Measurements from ENCODE around the gene CEACAM8. TPM values are rescaled to one million over a fixed set of nuclear protein-coding genes. Genes with fewer than 3 reads are reported as not detected.
"Not testable (repeated sequence)": the region's sequence is repeated elsewhere in the genome, so short reads cannot be mapped to it uniquely, and the experiment has no call there.

CEACAM8 gene
- total and polyA plus RNA-seq, 8 donors, result 0.14 to 2.6 (median 0.36) TPM

DNA sequence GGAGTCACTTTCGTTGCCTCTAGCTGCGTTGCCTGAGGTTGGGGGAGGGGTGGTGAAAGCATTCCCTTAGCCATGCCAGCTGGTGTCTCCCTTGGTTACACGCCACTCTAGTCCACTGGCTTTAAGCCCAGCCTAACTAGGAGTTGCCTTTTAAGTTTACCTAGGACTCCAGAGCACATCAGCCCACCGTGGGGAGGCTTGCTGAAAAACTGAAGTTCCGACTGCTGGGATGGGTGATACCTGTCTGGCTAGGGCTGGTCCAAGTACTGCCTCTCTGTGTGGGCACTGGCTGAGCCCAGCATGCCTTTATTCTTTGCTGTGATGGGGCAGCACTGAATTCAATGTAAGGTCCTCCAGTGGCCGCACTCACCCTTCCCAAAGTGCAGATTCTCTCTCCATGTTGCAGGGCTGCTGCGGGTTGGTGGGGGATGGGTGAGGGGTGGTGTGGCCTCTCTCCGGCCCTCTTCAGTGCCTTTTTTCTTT lies 54.6 kb downstream of the CEACAM8 start:
- TF ChIP-seq, protein P1, sequence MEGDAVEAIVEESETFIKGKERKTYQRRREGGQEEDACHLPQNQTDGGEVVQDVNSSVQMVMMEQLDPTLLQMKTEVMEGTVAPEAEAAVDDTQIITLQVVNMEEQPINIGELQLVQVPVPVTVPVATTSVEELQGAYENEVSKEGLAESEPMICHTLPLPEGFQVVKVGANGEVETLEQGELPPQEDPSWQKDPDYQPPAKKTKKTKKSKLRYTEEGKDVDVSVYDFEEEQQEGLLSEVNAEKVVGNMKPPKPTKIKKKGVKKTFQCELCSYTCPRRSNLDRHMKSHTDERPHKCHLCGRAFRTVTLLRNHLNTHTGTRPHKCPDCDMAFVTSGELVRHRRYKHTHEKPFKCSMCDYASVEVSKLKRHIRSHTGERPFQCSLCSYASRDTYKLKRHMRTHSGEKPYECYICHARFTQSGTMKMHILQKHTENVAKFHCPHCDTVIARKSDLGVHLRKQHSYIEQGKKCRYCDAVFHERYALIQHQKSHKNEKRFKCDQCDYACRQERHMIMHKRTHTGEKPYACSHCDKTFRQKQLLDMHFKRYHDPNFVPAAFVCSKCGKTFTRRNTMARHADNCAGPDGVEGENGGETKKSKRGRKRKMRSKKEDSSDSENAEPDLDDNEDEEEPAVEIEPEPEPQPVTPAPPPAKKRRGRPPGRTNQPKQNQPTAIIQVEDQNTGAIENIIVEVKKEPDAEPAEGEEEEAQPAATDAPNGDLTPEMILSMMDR (IDR thresholded peaks at IDR 0.05), result no peak
- no peak for DNase-seq
- Histone ChIP-seq H3K4me1 (peaks cover 0 to 6% of the 10 kb centered on the region in 2 donors), H3K9me3 (no peaks in the 10 kb centered on the region), H3K27me3 (peaks cover 0 to 20% of the 10 kb centered on the region in 2 donors), H3K4me3 (no peak overlapping the region), H3K27ac (no peak overlapping the region), H3K36me3 (no peaks in the 10 kb centered on the region)
- ATAC-seq, result no peak
- intact Hi-C loops (cut with DNase I), result no loop called here

DNA sequence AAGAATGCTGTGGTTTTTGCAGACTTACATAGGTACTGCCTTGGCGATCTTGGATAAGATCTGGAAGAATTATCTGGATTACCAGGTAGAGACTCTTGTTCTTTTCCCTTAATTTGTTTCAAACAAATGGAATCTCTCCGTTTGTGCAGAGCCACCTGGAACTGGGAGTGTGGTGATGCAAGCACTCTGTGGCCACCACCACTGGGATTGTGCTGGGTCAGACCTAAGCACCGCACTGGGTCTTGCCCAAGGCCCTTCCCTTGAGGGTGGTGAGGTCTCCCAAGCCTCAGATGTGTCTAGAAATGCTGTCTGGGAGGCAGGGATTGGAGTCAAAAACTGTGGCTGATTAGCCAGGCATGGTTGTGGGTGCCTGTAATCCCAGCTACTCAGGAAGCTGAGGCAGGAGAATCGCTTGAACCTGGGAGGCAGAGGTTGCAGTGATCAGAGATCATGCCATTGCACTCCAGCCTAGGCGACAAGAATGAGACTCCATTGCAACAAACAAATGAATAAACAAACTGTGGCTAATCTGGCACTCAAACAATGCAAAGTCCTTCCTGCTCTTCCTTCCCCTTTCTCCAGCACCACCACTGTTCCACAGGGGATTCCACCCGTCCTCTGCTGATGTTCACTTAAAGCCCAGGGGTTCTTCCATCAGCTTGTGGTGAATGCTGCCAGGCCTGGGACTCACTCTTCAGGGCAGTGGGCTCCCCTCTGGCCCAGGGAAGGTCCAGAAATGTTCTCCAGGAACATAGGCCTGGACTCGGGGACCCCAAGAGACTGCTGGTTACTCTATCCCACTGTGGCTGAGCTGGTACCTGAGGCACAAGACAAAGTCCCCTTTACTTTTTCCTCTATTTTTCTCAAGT lies 55.6 kb downstream of the CEACAM8 start:
- intact Hi-C loops (cut with DNase I), result no loop called here
- peaks cover 0 to 6% of the 10 kb centered on the region in 2 donors for H3K4me1 ChIP-seq
- no peaks in the 10 kb centered on the region for H3K36me3 ChIP-seq
- H3K9me3 ChIP-seq, result no peaks in the 10 kb centered on the region
- TF ChIP-seq, protein P1 (IDR thresholded peaks at IDR 0.05), result no peak
- no peak overlapping the region for H3K4me3 ChIP-seq
- peaks cover 0 to 19% of the 10 kb centered on the region in 2 donors for H3K27me3 ChIP-seq
- ATAC-seq, result no peak
- H3K27ac ChIP-seq, result no peak overlapping the region
- no peak for DNase-seq

DNA sequence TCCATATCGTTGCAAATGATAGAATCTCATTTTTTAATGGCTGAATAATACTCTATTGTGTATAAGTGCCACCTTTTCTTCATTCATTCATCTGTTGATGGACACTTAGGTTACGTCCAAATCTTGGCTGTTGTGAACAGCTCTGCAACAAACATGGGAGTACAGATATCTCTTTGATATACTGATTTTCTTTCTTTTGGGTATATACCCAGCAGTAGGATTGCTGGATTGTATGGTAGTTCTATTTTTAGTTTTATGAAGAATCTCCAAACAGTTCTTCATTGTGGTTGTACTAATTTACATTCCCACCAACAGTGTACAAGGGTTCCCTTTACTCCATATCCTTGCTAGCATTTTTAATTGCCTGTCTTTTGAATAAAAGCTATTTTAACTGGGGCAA lies 59.4 kb downstream of the CEACAM8 start:
- H3K9me3 ChIP-seq; H3K4me3 ChIP-seq; DNase-seq; ATAC-seq; H3K4me1 ChIP-seq; H3K27ac ChIP-seq; intact Hi-C loops (cut with DNase I); H3K36me3 ChIP-seq; H3K27me3 ChIP-seq: not testable (repeated sequence)

DNA sequence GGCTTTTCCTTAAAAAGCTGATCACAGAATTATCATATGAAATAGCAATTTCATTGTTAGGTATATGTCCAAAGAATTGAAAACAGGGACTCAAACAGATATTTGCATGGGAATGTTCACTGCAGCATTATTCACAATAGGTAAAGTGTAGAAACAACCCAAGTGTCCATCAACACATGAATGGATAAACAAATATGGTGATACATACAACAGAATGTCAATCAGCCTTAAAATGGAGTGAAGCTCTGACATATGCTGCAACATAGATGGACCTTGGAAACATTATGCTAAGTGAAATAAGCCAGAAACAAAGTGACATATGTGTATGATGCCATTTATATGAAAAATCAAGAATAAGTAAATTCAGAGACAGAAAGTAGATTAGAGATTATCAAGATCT lies 60.3 kb downstream of the CEACAM8 start:
- no peak overlapping the region for H3K4me3 ChIP-seq
- no peak overlapping the region for H3K27ac ChIP-seq
- H3K4me1 ChIP-seq, result peaks cover 0 to 4% of the 10 kb centered on the region in 2 donors
- no peaks in the 10 kb centered on the region for H3K27me3 ChIP-seq
- DNase-seq (no peak), ATAC-seq (no peak)
- no peaks in the 10 kb centered on the region for H3K36me3 ChIP-seq
- TF ChIP-seq, protein P1 (IDR thresholded peaks at IDR 0.05), result no peak
- no peaks in the 10 kb centered on the region for H3K9me3 ChIP-seq
- intact Hi-C loops (cut with DNase I), result no loop called here

DNA sequence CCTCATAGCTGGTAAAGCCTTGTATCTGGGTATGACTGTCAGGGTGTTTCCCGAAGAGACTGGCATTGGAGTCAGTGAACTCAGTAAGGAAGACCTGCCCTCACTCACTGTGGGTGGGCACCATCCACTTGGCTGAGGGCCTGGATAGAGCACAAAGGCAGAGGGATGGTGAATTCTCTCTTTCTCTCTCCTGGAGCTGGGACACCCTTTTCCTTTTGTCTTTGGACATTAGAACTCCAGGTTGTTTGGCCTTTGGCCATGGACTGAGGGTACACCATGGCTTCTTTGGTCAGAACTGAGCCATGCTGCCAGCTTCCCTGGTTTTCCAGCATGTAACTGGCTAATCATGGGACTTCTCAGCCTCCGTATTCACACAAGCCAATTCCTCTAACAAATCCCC lies 61.8 kb downstream of the CEACAM8 start:
- Histone ChIP-seq H3K9me3 (no peaks in the 10 kb centered on the region), H3K36me3 (no peaks in the 10 kb centered on the region), H3K27me3 (no peaks in the 10 kb centered on the region), H3K4me3 (no peak overlapping the region), H3K4me1 (peaks cover 3 to 16% of the 10 kb centered on the region in 2 donors), H3K27ac (no peak overlapping the region)
- TF ChIP-seq, protein P1 (IDR thresholded peaks at IDR 0.05), result no peak
- intact Hi-C loops (cut with DNase I), result no loop called here
- ATAC-seq (no peak), DNase-seq (no peak)
